GM19455 (cell line): ENCODE data around the gene MIPEP.
"Not testable (repeated sequence)": the region's sequence is repeated elsewhere in the genome, so short reads cannot be mapped to it uniquely, and the experiment has no call there.

Experiments
- ATAC-seq: cut with Tn5 transposase; IDR thresholded peaks from one replicate; pipeline ENCODE4 v1.9.1; 2021; ENCODE audit not compliant: unreplicated experiment

MIPEP gene

GRCh38 chr13:23778002-23778652 is 111.1 kb downstream of the MIPEP start:
- ATAC-seq = no peak

GRCh38 chr13:23777575-23777870 is 111.7 kb downstream of the MIPEP start:
- peak; percentile 19 for ATAC-seq

- ATAC-seq = peak; percentile 92
Observed at GRCh38 chr13:23776698-23777574, 112.3 kb downstream of the MIPEP start.

- ATAC-seq = no peak
Observed at GRCh38 chr13:23772717-23773116, 116.5 kb downstream of the MIPEP start.

GRCh38 chr13:23771956-23772355 is 117.2 kb downstream of the MIPEP start:
- no peak for ATAC-seq

- peak; percentile 83 for ATAC-seq
Observed at GRCh38 chr13:23771552-23771951, 117.6 kb downstream of the MIPEP start.

- no peak for ATAC-seq
Observed at GRCh38 chr13:23770973-23771372, 118.2 kb downstream of the MIPEP start.

- no peak for ATAC-seq
Observed at GRCh38 chr13:23770428-23770827, 118.8 kb downstream of the MIPEP start.

GRCh38 chr13:23769401-23769800 is 119.8 kb downstream of the MIPEP start:
- no peak for ATAC-seq

- no peak for ATAC-seq
Observed at GRCh38 chr13:23767838-23768237, 121.4 kb downstream of the MIPEP start.

- ATAC-seq = no peak
Observed at GRCh38 chr13:23766939-23767338, 122.3 kb downstream of the MIPEP start.

- no peak for ATAC-seq
Observed at GRCh38 chr13:23766283-23766682, 122.9 kb downstream of the MIPEP start.

- ATAC-seq = no peak
Observed at GRCh38 chr13:23765531-23765930, 123.7 kb downstream of the MIPEP start.

- ATAC-seq = no peak
Observed at GRCh38 chr13:23763318-23763717, 125.9 kb downstream of the MIPEP start.

- ATAC-seq = not testable (repeated sequence)
Observed at GRCh38 chr13:23761760-23762159, 127.4 kb downstream of the MIPEP start.

- ATAC-seq = no peak
Observed at GRCh38 chr13:23760000-23760399, 129.2 kb downstream of the MIPEP start.

GRCh38 chr13:23758798-23759527 is 130.2 kb downstream of the MIPEP start:
- ATAC-seq = no peak

- no peak for ATAC-seq
Observed at GRCh38 chr13:23754997-23755396, 134.2 kb downstream of the MIPEP start.

GRCh38 chr13:23754506-23754905 is 134.7 kb downstream of the MIPEP start:
- no peak for ATAC-seq

GRCh38 chr13:23753458-23753857 is 135.7 kb downstream of the MIPEP start:
- no peak for ATAC-seq

GRCh38 chr13:23752111-23753001 is 136.8 kb downstream of the MIPEP start:
- peak; percentile 55 for ATAC-seq
